ENCODE data around the gene ARFGAP3.

ARFGAP3 gene

DNA sequence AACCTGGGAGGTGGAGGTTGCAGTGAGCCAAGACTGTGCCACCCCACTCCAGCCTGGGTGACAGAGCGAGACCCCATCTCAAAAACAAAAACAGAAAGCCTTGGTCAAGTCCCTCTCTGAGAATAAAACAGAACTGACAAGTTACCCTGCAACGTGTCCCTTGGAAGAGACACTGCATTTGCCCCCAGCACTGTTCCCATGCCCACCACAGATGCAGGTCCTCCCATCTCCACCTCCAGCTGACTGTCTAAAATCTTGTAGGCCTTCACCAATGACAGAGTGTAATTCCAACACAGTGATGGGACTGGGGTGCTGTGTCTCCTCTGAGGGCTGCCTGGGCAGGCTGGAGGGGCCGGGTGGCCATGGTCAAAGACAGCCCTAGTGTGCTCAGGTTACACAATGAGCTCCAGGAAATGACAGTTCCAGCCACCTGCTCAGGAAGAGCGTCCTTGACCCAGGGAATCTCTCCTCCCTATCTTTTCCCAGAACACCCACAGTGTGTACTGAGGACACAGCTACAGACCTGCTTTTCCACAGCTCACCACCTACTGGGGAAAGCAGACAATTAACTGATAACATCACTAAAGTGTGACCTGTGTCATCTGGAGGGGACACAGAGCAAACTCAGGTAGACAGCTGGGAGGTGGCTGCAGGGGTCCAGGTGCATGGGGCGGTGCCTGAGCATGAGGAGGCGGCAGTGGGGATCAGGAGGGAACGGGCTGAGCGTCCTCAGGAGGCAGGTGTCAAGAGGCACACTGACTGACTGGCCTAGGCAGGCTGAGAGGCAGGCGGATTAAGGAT, 56.4 kb downstream of the ARFGAP3 start:
- H3K36me3 ChIP-seq (replicated peaks; ENCODE audit: insufficient read depth, low read length): no peaks in the 10 kb centered on the region
- DNase-seq: no peak
- H3K27me3 ChIP-seq (replicated peaks; ENCODE audit: insufficient read depth, low read length): no peaks in the 10 kb centered on the region
- no peaks in the 10 kb centered on the region for H3K9me2 ChIP-seq (replicated peaks; ENCODE audit: insufficient read depth, low read length)
- H3K4me1 ChIP-seq (ENCODE audit: low read length): no peaks in the 10 kb centered on the region
- no peaks in the 10 kb centered on the region for H3F3A ChIP-seq (ENCODE audit: insufficient read depth, low read length)
- H3K79me2 ChIP-seq (ENCODE audit: low read length): no peaks in the 10 kb centered on the region
- TF ChIP-seq EZH2phosphoT487 (IDR thresholded peaks at IDR 0.05; ENCODE audit: low read length): no peak
- TF ChIP-seq, protein P1, sequence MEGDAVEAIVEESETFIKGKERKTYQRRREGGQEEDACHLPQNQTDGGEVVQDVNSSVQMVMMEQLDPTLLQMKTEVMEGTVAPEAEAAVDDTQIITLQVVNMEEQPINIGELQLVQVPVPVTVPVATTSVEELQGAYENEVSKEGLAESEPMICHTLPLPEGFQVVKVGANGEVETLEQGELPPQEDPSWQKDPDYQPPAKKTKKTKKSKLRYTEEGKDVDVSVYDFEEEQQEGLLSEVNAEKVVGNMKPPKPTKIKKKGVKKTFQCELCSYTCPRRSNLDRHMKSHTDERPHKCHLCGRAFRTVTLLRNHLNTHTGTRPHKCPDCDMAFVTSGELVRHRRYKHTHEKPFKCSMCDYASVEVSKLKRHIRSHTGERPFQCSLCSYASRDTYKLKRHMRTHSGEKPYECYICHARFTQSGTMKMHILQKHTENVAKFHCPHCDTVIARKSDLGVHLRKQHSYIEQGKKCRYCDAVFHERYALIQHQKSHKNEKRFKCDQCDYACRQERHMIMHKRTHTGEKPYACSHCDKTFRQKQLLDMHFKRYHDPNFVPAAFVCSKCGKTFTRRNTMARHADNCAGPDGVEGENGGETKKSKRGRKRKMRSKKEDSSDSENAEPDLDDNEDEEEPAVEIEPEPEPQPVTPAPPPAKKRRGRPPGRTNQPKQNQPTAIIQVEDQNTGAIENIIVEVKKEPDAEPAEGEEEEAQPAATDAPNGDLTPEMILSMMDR (IDR thresholded peaks at IDR 0.05; ENCODE audit: low read length): no peak
- no peak for TF ChIP-seq EZH2 (optimal IDR thresholded peaks at IDR 0.05; ENCODE audit: low read depth, low read length)
- H3K9ac ChIP-seq (ENCODE audit: low read length): no peak overlapping the region
- H3K9me3 ChIP-seq (replicated peaks; ENCODE audit: insufficient read depth, low read length): no peaks in the 10 kb centered on the region
- no peak overlapping the region for H2AFZ ChIP-seq (ENCODE audit: low read length)
- no peaks in the 10 kb centered on the region for H4K20me1 ChIP-seq (ENCODE audit: insufficient read depth, low read length)
- no peak overlapping the region for H3K4me3 ChIP-seq (ENCODE audit: low read length)
- H3K27ac ChIP-seq (ENCODE audit: low read length): no peak overlapping the region
- no peak overlapping the region for H3K4me2 ChIP-seq (ENCODE audit: low read depth, low read length)

DNA sequence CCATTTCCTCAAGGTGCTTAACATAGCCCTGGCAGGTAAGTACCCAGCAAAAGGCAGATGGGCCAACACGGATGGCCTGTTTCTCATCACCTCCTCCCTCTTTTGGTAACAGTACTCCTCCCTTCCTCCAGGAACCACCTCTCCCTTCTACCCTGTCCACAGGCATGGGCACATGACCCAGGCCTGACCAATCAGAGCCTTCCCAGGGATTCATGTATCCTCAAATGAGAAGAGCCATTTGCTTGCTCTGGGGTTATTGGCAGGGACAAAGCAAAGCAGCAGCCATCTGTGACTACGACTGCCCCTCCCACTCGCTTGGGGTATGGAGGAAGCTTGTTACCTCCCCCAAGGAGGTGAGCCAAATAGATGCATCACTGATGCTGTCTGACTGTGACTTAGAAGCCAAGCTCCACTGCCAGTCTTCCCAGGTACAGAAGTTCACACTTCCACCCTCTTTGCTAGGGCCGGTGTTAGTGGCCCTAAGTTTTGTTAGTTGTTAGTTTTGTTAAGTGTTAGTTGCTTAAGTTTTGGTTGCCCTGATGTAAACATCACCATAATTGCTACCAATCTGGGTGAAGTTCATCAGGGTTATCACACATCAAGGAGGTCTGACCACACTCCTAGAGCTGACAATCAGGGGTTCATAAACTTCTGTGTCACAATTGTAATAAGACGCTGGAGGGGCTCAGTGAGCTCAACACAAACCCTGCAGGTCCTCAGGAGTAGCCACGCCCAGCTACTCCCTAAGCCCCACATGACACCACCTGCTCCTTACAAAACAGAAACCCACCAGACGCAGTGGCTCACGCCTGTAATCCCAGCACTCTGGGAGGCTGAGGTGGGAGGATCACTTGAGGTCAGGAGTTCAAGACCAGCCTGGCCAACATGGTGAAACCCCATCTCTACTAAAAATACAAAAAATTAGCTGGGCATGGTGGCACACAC, 57.3 kb downstream of the ARFGAP3 start:
- Histone ChIP-seq H3K27ac (ENCODE audit: low read length) (no peak overlapping the region), H3K9me2 (replicated peaks; ENCODE audit: insufficient read depth, low read length) (no peaks in the 10 kb centered on the region), H3K4me2 (ENCODE audit: low read depth, low read length) (no peak overlapping the region), H3K4me1 (ENCODE audit: low read length) (no peaks in the 10 kb centered on the region), H3K27me3 (replicated peaks; ENCODE audit: insufficient read depth, low read length) (no peaks in the 10 kb centered on the region), H3K9me3 (replicated peaks; ENCODE audit: insufficient read depth, low read length) (no peaks in the 10 kb centered on the region), H3K4me3 (ENCODE audit: low read length) (no peak overlapping the region), H3K79me2 (ENCODE audit: low read length) (no peaks in the 10 kb centered on the region), H3K9ac (ENCODE audit: low read length) (no peak overlapping the region), H2AFZ (ENCODE audit: low read length) (no peak overlapping the region), H3F3A (ENCODE audit: insufficient read depth, low read length) (no peaks in the 10 kb centered on the region), H4K20me1 (ENCODE audit: insufficient read depth, low read length) (no peaks in the 10 kb centered on the region), H3K36me3 (replicated peaks; ENCODE audit: insufficient read depth, low read length) (no peaks in the 10 kb centered on the region)
- no peak for DNase-seq
- no peak for TF ChIP-seq EZH2 (optimal IDR thresholded peaks at IDR 0.05; ENCODE audit: low read depth, low read length)
- TF ChIP-seq, protein P1 (IDR thresholded peaks at IDR 0.05; ENCODE audit: low read length): no peak
- no peak for TF ChIP-seq EZH2phosphoT487 (IDR thresholded peaks at IDR 0.05; ENCODE audit: low read length)

DNA sequence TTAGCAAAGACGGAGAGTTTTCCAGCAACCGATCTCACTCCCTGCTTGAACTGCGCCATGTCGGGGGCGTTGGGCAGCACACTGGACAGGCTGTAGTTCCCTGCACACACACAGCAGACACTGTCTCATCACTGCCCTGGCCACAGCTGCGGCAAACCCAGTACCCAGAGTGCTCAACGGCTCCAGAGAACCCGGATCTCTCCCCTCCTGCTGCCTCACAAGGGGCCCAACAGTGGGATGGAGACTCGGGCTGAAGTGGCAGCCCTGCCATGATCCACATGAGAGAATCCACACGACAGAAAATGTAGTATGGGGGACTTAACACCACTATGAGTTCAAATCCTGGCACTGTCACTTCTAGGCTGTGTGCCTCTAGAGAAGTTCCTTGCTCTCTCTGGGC, 58.0 kb downstream of the ARFGAP3 start:
- H3K27me3 ChIP-seq (replicated peaks; ENCODE audit: insufficient read depth, low read length): no peaks in the 10 kb centered on the region
- H3K4me2 ChIP-seq (ENCODE audit: low read depth, low read length): no peak overlapping the region
- no peaks in the 10 kb centered on the region for H3F3A ChIP-seq (ENCODE audit: insufficient read depth, low read length)
- H3K9me3 ChIP-seq (replicated peaks; ENCODE audit: insufficient read depth, low read length): no peaks in the 10 kb centered on the region
- no peaks in the 10 kb centered on the region for H4K20me1 ChIP-seq (ENCODE audit: insufficient read depth, low read length)
- no peaks in the 10 kb centered on the region for H3K79me2 ChIP-seq (ENCODE audit: low read length)
- H3K4me3 ChIP-seq (ENCODE audit: low read length): no peak overlapping the region
- no peaks in the 10 kb centered on the region for H3K4me1 ChIP-seq (ENCODE audit: low read length)
- no peak overlapping the region for H2AFZ ChIP-seq (ENCODE audit: low read length)
- H3K36me3 ChIP-seq (replicated peaks; ENCODE audit: insufficient read depth, low read length): no peaks in the 10 kb centered on the region
- no peaks in the 10 kb centered on the region for H3K9me2 ChIP-seq (replicated peaks; ENCODE audit: insufficient read depth, low read length)
- H3K9ac ChIP-seq (ENCODE audit: low read length): no peak overlapping the region
- no peak overlapping the region for H3K27ac ChIP-seq (ENCODE audit: low read length)
- DNase-seq: no peak
- TF ChIP-seq, protein P1 (IDR thresholded peaks at IDR 0.05; ENCODE audit: low read length): no peak
- TF ChIP-seq EZH2 (optimal IDR thresholded peaks at IDR 0.05; ENCODE audit: low read depth, low read length) (no peak), EZH2phosphoT487 (IDR thresholded peaks at IDR 0.05; ENCODE audit: low read length) (no peak)

Measured in MM.1S (cell line).